NCI-H1048 (cell line): ENCODE measurements around the gene TPSG1.
"Not testable (repeated sequence)": the region's sequence is repeated elsewhere in the genome, so short reads cannot be mapped to it uniquely, and the experiment has no call there.

ENCODE experiments used
- DNase-seq: peaks from one replicate; lab custom pipeline; 2025; lab: John Stamatoyannopoulos, UW

The TPSG1 gene

GRCh38 chr16:1230471-1231212 is 5.6 kb upstream of the TPSG1 start:
- not testable (repeated sequence) for DNase-seq

DNA sequence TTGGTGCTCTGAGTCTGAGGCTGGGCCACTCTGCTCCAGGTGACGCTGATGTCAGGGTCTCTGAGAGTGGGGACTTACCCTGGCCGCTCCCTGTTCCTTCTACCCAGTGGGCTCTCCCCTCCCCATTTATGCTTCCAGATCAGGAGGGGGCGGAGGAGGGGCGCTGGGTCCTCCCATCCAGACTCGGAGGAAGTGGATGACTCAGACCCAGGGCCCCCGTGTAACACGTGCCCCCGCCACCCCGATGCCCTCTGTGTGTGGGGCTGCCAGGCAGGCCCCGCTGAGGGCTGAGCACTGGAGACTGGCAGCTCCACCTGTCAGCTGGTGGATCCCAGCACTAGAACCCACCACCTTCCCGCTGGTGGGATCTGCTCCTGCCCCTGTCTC is 5.0 kb upstream of the TPSG1 start, which contains the start of gene TPSB2:
TSS of gene TPSB2 (minus strand) at position 101 of the 387 bp plus-strand sequence. CDS start 233 bp downstream, outside the sequence.
- DNase-seq, result not testable (repeated sequence)

DNA sequence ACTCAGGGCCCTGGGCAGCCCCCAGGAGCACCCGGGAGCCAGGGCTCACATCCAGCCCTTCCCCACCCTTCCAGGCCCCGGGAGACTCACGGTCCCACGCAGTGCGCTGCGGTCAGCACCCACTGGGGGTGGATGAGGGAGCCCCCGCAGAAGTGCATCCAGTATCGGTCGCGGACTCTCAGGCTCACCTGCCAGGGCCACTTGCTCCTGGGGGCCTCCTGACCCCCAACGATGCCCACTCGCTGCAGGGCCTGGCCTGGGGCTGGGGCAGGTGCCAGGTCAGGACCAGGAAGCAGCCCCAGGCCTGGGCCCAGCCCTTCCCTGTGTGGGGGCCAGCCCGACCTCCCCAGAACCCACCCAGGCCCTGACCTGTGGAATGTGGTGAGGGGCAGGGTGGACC is 4.4 kb upstream of the TPSG1 start:
- not testable (repeated sequence) for DNase-seq

GRCh38 chr16:1228227-1228626 is 3.2 kb upstream of the TPSG1 start:
- DNase-seq, result not testable (repeated sequence)

- DNase-seq, result not testable (repeated sequence)
Measured at GRCh38 chr16:1226692-1227091, 1.6 kb upstream of the TPSG1 start.

- not testable (repeated sequence) for DNase-seq
Measured at GRCh38 chr16:1225728-1226311, 752 bp upstream of the TPSG1 start.

DNA sequence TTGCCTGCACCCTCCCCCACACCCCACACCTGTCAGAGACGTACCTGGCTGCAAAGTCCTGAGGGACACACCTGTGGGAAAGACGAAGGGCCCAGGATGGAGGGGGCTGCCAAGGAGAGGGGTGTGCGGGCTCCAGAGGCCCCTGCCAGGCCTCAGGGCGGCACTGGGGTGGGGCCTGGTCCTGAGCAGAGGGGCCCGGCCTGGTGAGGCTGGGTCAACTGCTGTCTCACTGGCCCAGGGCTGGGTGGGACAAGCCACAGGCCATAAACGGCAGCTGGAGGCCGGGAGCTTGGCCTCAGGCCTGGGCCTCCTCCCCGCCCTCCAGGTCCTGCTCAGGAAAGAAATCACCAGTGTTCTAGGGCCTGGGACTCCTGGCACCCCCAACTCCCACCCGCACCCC is 510 bp downstream of the TPSG1 start:
- no peak for DNase-seq

DNA sequence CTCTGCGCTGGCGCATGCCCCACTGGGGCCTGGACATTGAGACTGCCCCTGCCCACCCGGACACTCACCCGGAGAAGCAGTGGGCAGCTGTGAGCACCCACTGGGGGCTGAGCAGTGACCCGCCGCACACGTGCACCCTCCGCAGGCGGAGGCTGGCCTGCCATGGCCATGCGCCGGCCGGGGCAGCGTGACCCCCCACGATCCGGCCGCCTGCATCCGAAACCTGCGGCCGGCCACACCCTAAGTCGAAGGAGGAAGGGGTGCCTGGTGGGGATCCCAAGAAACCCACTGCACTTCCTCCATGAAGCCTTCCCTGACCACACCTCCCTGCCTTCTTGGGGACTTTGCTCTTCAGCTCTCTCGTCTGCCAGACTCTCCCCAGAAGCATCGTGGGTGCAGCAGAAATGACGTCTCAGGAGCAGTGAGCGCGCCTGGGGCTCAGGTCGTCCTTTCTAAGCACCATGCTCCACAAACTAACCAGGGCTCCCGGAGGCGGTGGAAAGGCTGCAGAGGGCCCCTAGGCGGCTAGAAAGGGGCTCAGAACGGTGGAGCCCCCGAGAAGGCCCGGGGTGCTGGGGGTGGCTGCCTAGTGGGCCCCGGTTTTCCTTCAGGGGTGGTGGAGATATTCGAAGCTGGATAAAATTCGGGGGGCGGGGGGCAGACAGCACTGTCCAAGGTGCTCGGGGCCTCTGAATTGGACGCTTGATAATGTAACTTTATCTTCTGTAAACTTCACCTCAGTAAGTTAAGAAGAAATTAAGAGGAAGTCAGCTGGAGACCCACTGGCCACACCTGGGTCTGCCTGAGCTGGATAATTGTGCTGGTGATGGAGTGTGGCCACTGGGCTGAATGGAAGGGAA is 1.5 kb downstream of the TPSG1 start:
- DNase-seq, result no peak

DNA sequence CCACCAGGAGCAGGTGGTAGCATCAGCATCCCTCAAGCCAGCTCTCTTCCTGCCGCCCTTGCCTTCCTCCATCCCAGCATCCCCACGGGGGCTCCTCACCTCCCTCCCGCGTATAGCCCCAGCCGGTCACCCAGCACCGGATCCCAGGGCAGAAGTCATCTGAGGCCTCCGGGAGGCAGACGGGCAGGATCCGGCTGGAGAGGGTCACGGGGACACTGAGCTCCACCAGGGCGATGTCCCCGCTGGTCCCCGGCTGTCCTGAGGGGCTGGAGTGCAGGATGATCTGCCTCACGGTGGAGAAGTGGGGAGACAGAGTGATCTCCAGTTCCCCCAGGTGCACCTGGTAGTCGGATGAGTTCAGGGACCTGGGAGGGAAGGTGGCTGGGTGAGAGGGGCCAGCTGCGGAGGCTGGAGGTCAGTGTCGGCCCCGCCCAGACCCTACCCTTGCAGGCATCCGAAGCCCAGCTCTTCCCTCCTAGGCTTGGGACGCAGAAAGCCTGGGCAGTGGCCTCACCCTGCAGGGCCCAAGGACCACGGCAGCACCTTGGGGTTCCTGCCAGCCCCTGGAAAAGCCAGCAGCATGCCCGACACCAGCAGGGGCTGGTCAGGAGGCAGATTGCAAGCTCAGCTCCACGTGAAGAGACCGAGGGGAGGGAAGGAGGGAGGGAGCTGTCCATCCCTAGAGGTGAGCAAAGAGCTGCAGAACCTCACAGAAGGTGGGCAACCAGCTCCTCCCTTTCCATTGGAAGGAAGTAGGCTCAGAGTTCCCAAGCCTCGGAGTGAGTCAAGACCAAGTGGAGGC is 2.3 kb downstream of the TPSG1 start:
- DNase-seq, result no peak

GRCh38 chr16:1221628-1222552 is 3.2 kb downstream of the TPSG1 start:
- DNase-seq, result no peak

GRCh38 chr16:1220841-1221627 is 4.0 kb downstream of the TPSG1 start:
- DNase-seq, result no peak

- DNase-seq, result no peak
Measured at GRCh38 chr16:1220098-1220728, 4.9 kb downstream of the TPSG1 start.

DNA sequence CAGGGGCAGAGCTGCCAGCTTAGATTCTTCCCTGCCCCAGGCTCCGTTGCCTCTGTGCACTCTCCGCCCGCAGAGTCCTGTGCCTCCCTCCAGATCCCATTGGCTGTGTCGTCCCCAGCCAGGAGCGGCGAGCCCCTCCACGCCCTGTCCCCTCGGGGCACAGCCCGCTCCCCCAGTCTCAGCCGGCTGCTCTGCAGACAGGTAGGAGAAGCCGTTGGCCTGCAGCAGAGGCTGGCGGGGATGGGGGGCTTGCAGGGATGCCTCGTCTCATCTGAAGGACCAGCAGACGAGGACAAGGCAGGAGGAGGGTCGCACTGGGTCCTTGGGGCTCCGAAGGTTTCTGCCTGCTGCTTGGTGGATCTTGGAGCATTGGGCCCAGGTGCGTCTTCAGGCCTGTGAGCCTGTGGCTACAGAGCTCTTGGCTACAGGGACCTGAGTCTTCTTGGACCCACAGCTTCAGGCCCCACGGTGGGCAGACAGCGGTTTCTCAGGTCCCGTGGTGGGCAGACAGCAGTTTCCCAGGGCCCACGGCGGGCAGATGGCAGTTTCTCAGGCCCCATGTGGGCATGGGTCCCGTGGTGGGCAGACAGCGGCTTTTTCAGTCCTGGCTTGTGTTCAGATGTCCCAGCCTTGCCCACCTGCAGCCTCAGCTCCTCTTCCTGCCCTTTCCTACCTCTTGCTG is 6.0 kb downstream of the TPSG1 start:
- no peak for DNase-seq

- DNase-seq, result no peak
Measured at GRCh38 chr16:1218061-1218929, 6.8 kb downstream of the TPSG1 start.

DNA sequence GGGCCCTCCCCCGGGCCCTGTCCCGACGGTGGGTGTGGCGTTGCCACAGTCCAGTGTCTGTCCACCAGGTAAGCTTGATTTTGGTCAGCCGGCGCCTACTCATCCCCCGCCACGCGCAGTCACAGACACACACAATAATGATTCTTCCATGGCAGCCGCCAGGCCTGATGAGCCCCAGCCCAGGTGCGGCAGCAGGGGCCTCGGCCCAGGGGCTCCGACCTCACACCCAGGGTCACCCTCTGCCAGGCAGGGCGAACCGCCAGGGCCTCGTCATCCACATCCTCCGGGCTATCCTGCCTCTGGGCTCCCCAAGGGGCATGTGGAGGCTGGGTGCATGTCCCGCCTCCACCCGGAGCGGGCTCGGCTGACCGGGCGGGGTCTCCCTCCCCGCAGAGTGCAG is 7.5 kb downstream of the TPSG1 start:
- DNase-seq, result no peak

GRCh38 chr16:1216681-1217400 is 8.2 kb downstream of the TPSG1 start:
- DNase-seq, result no peak

- no peak for DNase-seq
Measured at GRCh38 chr16:1216296-1216619, 8.8 kb downstream of the TPSG1 start.
